ENCODE measurements around the gene TMIGD1. TPM values are rescaled to one million over a fixed set of nuclear protein-coding genes. Genes with fewer than 3 reads are reported as not detected.

Gene TMIGD1
- total and polyA plus RNA-seq, 2 donors (not counting 3 experiments of a cell fraction or from before 2014, with no cell fraction given): not detected

DNA sequence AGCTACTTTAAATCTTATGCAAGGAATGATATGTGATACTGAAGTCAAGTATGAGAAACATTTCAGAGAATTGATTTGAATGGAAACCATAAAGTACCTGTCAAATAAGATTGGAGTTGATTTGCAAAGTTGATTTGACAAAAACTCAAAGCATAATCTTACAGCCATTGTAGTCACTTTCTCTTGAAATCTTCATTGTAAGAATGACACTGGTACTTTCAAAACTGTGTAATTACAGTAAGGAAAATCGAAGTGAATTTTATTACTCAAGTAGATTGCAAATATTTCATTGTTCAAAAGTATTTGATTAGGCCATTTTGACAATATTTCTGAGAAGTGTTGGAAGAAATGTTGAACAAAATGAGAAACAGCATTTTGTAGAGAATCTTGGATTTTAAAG lies 48.5 kb upstream of the TMIGD1 start:
- Histone ChIP-seq H3K4me3 (replicated peaks in 1 of 3; ENCODE audit: insufficient read depth in 1 of 3, low read depth in 1 of 3, low read length in 3 of 3) (no peak overlapping the region), H3K4me2 (ENCODE audit: insufficient read depth, low read length) (no peak overlapping the region), H3K9me3 (replicated peaks; ENCODE audit: control insufficient read depth, insufficient read depth, low read length) (no peaks in the 10 kb centered on the region), H3K9ac (replicated peaks; ENCODE audit: extremely low read depth, insufficient read depth, low read length) (no peak overlapping the region), H3K79me2 (ENCODE audit: control insufficient read depth, insufficient read depth, low read length) (peaks cover 18% of the 10 kb centered on the region), H4K20me1 (replicated peaks; ENCODE audit: control insufficient read depth, extremely low read depth, insufficient read depth, low read length) (peaks cover 4% of the 10 kb centered on the region), H3K27me3 (ENCODE audit: control insufficient read depth in 2 of 2, insufficient read depth in 2 of 2, low read length in 2 of 2) (peaks cover 0 to under 1% of the 10 kb centered on the region in 2 experiments), H3K27ac (ENCODE audit: insufficient read depth, low read depth, low read length) (no peak overlapping the region), H3K9me1 (replicated peaks; ENCODE audit: control insufficient read depth, extremely low read depth, insufficient read depth, low read length) (no peaks in the 10 kb centered on the region), H3K36me3 (ENCODE audit: control insufficient read depth in 2 of 2, extremely low read depth in 1 of 2, insufficient read depth in 2 of 2, low read length in 2 of 2) (no peaks in the 10 kb centered on the region), H2AFZ (ENCODE audit: low read depth, low read length) (no peak overlapping the region), H3K4me1 (ENCODE audit: control insufficient read depth, extremely low read depth, insufficient read depth, low read length) (peaks cover 23% of the 10 kb centered on the region)
- POLR2A ChIA-PET: no interaction called here
- dilution Hi-C loops (cut with MboI; ENCODE audit: extremely low pct_ligation_motif_present, low sequenced_read_pairs) (no loop called here), intact Hi-C loops (cut with micrococcal nuclease) (loop anchor here (5.0 kb wide), 1 partner anchor 95 kb away; the partner anchor contains the start of gene GOSR1)
- no TSS peak for BruUV-seq (replicated peaks)
- FAIRE-seq (no peak), DNase-seq (ENCODE audit: low read depth, low spot score) (no peak)
- TF ChIP-seq CTCF (IDR thresholded peaks at IDR 0.05; ENCODE audit: extremely low read depth in 1 of 2, insufficient read depth in 1 of 2, low read depth in 1 of 2, low read length in 2 of 2) (no peak), GATA2 (IDR thresholded peaks at IDR 0.05; ENCODE audit: insufficient read depth, insufficient read length, low read depth, low read length) (no peak), MAX (IDR thresholded peaks at IDR 0.05; ENCODE audit: insufficient read depth, insufficient read length) (no peak), POLR2A (IDR thresholded peaks at IDR 0.05; ENCODE audit: low read depth, low read length) (no peak), FOS (IDR thresholded peaks at IDR 0.05; ENCODE audit: borderline replicate concordance, insufficient read depth, low read length) (no peak)
- CTCF ChIA-PET: interaction anchor here (3.4 kb wide), 1 partner anchor 42 kb away, joined by 14 read pairs; no protein-coding TSS in a partner anchor

DNA sequence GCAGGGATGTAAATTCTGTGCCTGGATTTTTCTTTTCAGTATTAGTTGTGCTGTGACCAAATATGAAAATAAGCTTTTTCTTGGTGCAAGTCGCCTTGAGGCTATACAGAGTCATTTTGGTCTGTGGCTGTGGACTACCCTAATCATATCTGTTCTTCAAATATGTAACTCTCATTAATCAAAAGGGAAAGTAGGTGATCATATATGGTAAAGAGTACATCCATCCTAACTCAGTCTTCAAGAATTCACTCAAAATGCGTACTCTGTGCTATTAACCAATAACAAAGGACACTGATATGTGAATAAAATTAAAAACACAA lies 47.4 kb upstream of the TMIGD1 start:
- FAIRE-seq: no peak
- peaks cover 18% of the 10 kb centered on the region for H3K79me2 ChIP-seq (ENCODE audit: control insufficient read depth, insufficient read depth, low read length)
- ChIA-PET CTCF (interaction anchor here (0.7 to 3.4 kb wide), 11 partner anchors 8 to 256 kb away, joined by 3 to 14 read pairs (median 4); partner anchors contain the start of gene GOSR1), POLR2A (no interaction called here)
- intact Hi-C loops (cut with micrococcal nuclease) (loop anchor here (5.0 kb wide), 1 partner anchor 96 kb away; the partner anchor contains the start of gene GOSR1), dilution Hi-C loops (cut with MboI; ENCODE audit: extremely low pct_ligation_motif_present, low sequenced_read_pairs) (no loop called here)
- no peak for DNase-seq (ENCODE audit: low read depth, low spot score)
- BruUV-seq (replicated peaks): no TSS peak
- H3K9me1 ChIP-seq (replicated peaks; ENCODE audit: control insufficient read depth, extremely low read depth, insufficient read depth, low read length): no peaks in the 10 kb centered on the region
- H3K36me3 ChIP-seq (ENCODE audit: control insufficient read depth in 2 of 2, extremely low read depth in 1 of 2, insufficient read depth in 2 of 2, low read length in 2 of 2): no peaks in the 10 kb centered on the region
- no peak for TF ChIP-seq FOS (IDR thresholded peaks at IDR 0.05; ENCODE audit: borderline replicate concordance, insufficient read depth, low read length)
- no peak for TF ChIP-seq MAX (IDR thresholded peaks at IDR 0.05; ENCODE audit: insufficient read depth, insufficient read length)
- no peak for TF ChIP-seq GATA2 (IDR thresholded peaks at IDR 0.05; ENCODE audit: insufficient read depth, insufficient read length, low read depth, low read length)
- TF ChIP-seq JUN (IDR thresholded peaks at IDR 0.05; ENCODE audit: borderline replicate concordance, insufficient read depth, insufficient read length, low read depth): no peak
- TF ChIP-seq CTCF (IDR thresholded peaks at IDR 0.05; ENCODE audit: extremely low read depth in 1 of 2, insufficient read depth in 1 of 2, low read depth in 1 of 2, low read length in 2 of 2): no peak
- TF ChIP-seq POLR2AphosphoS5 (IDR thresholded peaks at IDR 0.05; ENCODE audit: insufficient read depth, low read depth, low read length): no peak
- TF ChIP-seq POLR2A (IDR thresholded peaks at IDR 0.05; ENCODE audit: low read depth, low read length): no peak
- no peak for TF ChIP-seq MYC (IDR thresholded peaks at IDR 0.05; ENCODE audit: low read depth, low read length)
- no peak for TF ChIP-seq EZH2 (IDR thresholded peaks at IDR 0.05; ENCODE audit: borderline replicate concordance, low read depth, low read length, severe bottlenecking)
- no peak overlapping the region for H2AFZ ChIP-seq (ENCODE audit: low read depth, low read length)
- H3K4me1 ChIP-seq (ENCODE audit: control insufficient read depth, extremely low read depth, insufficient read depth, low read length): peaks cover 23% of the 10 kb centered on the region
- H3K27ac ChIP-seq (ENCODE audit: insufficient read depth, low read depth, low read length): no peak overlapping the region
- H4K20me1 ChIP-seq (replicated peaks; ENCODE audit: control insufficient read depth, extremely low read depth, insufficient read depth, low read length): peaks cover 4% of the 10 kb centered on the region
- no peak overlapping the region for H3K9ac ChIP-seq (replicated peaks; ENCODE audit: extremely low read depth, insufficient read depth, low read length)
- no peaks in the 10 kb centered on the region for H3K9me3 ChIP-seq (replicated peaks; ENCODE audit: control insufficient read depth, insufficient read depth, low read length)
- no peak overlapping the region for H3K4me3 ChIP-seq (replicated peaks in 1 of 3; ENCODE audit: insufficient read depth in 1 of 3, low read depth in 1 of 3, low read length in 3 of 3)
- peak overlapping the region; percentile 45 for H3K4me2 ChIP-seq (ENCODE audit: insufficient read depth, low read length)
- peaks cover 0 to 2% of the 10 kb centered on the region in 2 experiments for H3K27me3 ChIP-seq (ENCODE audit: control insufficient read depth in 2 of 2, insufficient read depth in 2 of 2, low read length in 2 of 2)
